Gastroesophageal sphincter (tissue), 3 donors: ENCODE results near the gene MTR.

ENCODE experiments used
- POLR2A ChIP-seq, 2 donors: fragments of 450-650 bp; IDR thresholded peaks; one replicate each; pipeline ENCODE4 v1.6.1; 2017; ENCODE audit warnings: antibody characterized with exemption in 2 of 2, mild to moderate bottlenecking in 2 of 2, moderate library complexity in 1 of 2
- POLR2AphosphoS5 ChIP-seq: sonication (generic); formaldehyde crosslinking; IDR thresholded peaks from one replicate; pipeline ENCODE4 v1.6.1; 2017; ENCODE audit warnings: antibody characterized with exemption
- TF ChIP-seq, protein P1 (sequence below), 4 experiments: fragments of 200-600 bp in 2 of 4; fragments of 450-650 bp in 2 of 4; sonication (generic) in 1 of 4; IDR thresholded peaks; one replicate each; pipeline ENCODE4 v1.5.1; 2017 to 2019; ENCODE audit warnings: antibody characterized with exemption in 4 of 4, mild to moderate bottlenecking in 2 of 4, moderate library complexity in 2 of 4

DNA sequence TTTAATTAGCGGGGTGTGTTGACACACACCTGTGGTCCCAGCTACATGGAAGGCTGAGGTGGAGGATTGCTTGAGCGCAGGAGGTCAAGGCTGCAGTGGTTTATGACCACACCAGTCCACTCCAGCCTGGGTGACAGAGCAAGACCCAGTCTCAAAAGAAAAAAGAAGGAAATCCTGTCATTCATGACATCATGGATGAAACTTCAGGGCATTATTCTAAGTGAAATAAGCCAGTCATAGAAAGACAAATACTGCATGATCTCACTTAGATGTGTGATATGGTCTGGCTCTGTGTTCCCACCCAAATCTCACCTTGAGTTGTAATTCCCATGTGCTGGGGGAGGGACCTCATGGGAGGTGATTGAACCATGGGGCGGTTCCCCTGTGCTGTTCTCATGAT lies 126.5 kb downstream of the MTR start:
- TF ChIP-seq, protein P1, sequence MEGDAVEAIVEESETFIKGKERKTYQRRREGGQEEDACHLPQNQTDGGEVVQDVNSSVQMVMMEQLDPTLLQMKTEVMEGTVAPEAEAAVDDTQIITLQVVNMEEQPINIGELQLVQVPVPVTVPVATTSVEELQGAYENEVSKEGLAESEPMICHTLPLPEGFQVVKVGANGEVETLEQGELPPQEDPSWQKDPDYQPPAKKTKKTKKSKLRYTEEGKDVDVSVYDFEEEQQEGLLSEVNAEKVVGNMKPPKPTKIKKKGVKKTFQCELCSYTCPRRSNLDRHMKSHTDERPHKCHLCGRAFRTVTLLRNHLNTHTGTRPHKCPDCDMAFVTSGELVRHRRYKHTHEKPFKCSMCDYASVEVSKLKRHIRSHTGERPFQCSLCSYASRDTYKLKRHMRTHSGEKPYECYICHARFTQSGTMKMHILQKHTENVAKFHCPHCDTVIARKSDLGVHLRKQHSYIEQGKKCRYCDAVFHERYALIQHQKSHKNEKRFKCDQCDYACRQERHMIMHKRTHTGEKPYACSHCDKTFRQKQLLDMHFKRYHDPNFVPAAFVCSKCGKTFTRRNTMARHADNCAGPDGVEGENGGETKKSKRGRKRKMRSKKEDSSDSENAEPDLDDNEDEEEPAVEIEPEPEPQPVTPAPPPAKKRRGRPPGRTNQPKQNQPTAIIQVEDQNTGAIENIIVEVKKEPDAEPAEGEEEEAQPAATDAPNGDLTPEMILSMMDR (IDR thresholded peaks at IDR 0.05) = no peak
- TF ChIP-seq POLR2AphosphoS5 = no peak
- TF ChIP-seq POLR2A (IDR thresholded peaks at IDR 0.05) = no peak
